K562 (cell line): Measurements from ENCODE around the gene SAMD11. TPM values are rescaled to one million over a fixed set of nuclear protein-coding genes. Genes with fewer than 3 reads are reported as not detected.

ENCODE experiments used
- ATAC-seq: fragments of 200-7000 bp; cut with Tn5 transposase; 3 replicates; pipeline ENCODE4 v1.9.1; 2020; ENCODE audit warnings: moderate library complexity
- BruUV-seq: library from RNA; stranded (reverse); fragments of 400-500 nt; replicated peaks from 2 replicates; lab custom pipeline; 2021; lab: Mats Ljungman, UMichigan
- CTCF ChIA-PET: fragments of 300-600 bp; formaldehyde crosslinking; extraction: SDS; loops from one replicate; lab custom pipeline; 2021; ENCODE audit warnings: low intra/inter-chr PET ratio; lab: Yijun Ruan, JAX
- POLR2A ChIA-PET: fragments of 300-600, 350-650 bp; sonication (Branson Sonifier 250); formaldehyde crosslinking; extraction: SDS; loops from one replicate; lab custom pipeline; 2021; ENCODE audit warnings: antibody characterized with exemption, inconsistent platforms; lab: Yijun Ruan, JAX
- DNase-seq, 4 experiments: peaks; one replicate each; pipeline versions ENCODE4 v3.0.0 to v3.0.0-alpha.2; 2011 to 2018; ENCODE audit warnings: low spot score in 3 of 4, mixed read lengths in 3 of 4; ENCODE audit errors: extremely low read depth in 1 of 4
- FAIRE-seq: peaks from 2 replicates; lab custom pipeline; 2011; peaks lifted over from hg19 to GRCh38; lab: Jason Lieb, UNC
- H2AFZ ChIP-seq: 2 replicates; pipeline ENCODE4 v1.6.0; 2011; ENCODE audit warnings: low read depth, low read length, control low read depth, inconsistent platforms
- H3K27ac ChIP-seq: fragments of 200-600 bp; 3 replicates; pipeline ENCODE4 v1.8.0; 2011; ENCODE audit warnings: low read depth, mild to moderate bottlenecking, control low read depth, inconsistent platforms, low read length, moderate library complexity, mixed read lengths; ENCODE audit errors: extremely low read depth
- H3K27me3 ChIP-seq, 2 experiments: fragments of 300-600 bp in 1 of 2; 2 replicates in 1 of 2; 3 replicates in 1 of 2; pipeline versions ENCODE4 v1.6.0 to v1.8.0; 2011; ENCODE audit warnings: inconsistent platforms in 2 of 2, low read length in 2 of 2, mild to moderate bottlenecking in 1 of 2, mixed read lengths in 1 of 2, moderate library complexity in 1 of 2; ENCODE audit not compliant: control insufficient read depth in 2 of 2, insufficient read depth in 2 of 2
- H3K36me3 ChIP-seq: fragments of 300-600 bp; 3 replicates; pipeline ENCODE4 v1.8.0; 2011; ENCODE audit warnings: mild to moderate bottlenecking, low read length, inconsistent platforms; ENCODE audit not compliant: control insufficient read depth, insufficient read depth
- H3K4me1 ChIP-seq, 2 experiments: fragments of 200-600 bp in 1 of 2; replicated peaks in 1 of 2; 2 replicates in 1 of 2; 3 replicates in 1 of 2; pipeline versions ENCODE4 v1.5.1 to v1.8.0; 2011; ENCODE audit warnings: inconsistent platforms in 2 of 2, low read length in 2 of 2, mild to moderate bottlenecking in 1 of 2, mixed read lengths in 1 of 2, moderate library complexity in 1 of 2; ENCODE audit not compliant: control insufficient read depth in 2 of 2, insufficient read depth in 2 of 2
- H3K4me2 ChIP-seq: 2 replicates; pipeline ENCODE4 v1.6.1; 2011; ENCODE audit warnings: low read length, control low read depth, inconsistent platforms, mixed read lengths; ENCODE audit not compliant: insufficient read depth
- H3K4me3 ChIP-seq: fragments of 200-600 bp; sonication (generic), shearing (Covaris generic); 2 replicates; pipeline ENCODE4 v1.5.1; 2016; ENCODE audit warnings: control low read depth, inconsistent platforms
- H3K79me2 ChIP-seq: fragments of 200-600 bp; 3 replicates; pipeline ENCODE4 v1.8.0; 2011; ENCODE audit warnings: low read length, inconsistent platforms; ENCODE audit not compliant: control insufficient read depth, insufficient read depth
- H3K9ac ChIP-seq, 2 experiments: 2 replicates each; pipeline versions ENCODE4 v1.6.0 to v1.6.1; 2011; ENCODE audit warnings: low read depth in 2 of 2, low read length in 2 of 2, control low read depth in 1 of 2, inconsistent platforms in 1 of 2, mild to moderate bottlenecking in 1 of 2, mixed read lengths in 1 of 2; ENCODE audit not compliant: insufficient read depth in 1 of 2
- H3K9me1 ChIP-seq: one replicate; pipeline ENCODE4 v1.6.0; 2011; ENCODE audit warnings: inconsistent platforms, mild to moderate bottlenecking, low read length, moderate library complexity; ENCODE audit not compliant: control insufficient read depth, insufficient read depth
- H3K9me3 ChIP-seq: replicated peaks from 2 replicates; pipeline ENCODE4 v1.5.1; 2011; ENCODE audit warnings: low read depth, low read length, inconsistent platforms; ENCODE audit not compliant: control insufficient read depth, insufficient read depth
- H4K20me1 ChIP-seq: replicated peaks from 2 replicates; pipeline ENCODE4 v1.6.1; 2011; ENCODE audit warnings: low read length, inconsistent platforms, mixed read lengths; ENCODE audit not compliant: control insufficient read depth, insufficient read depth
- ARNT ChIP-seq, 2 experiments: fragments of 450-650 bp; IDR thresholded peaks; 2 replicates each; pipeline ENCODE4 v1.6.1; 2016; ENCODE audit warnings: mild to moderate bottlenecking in 1 of 2
- BHLHE40 ChIP-seq: IDR thresholded peaks from 2 replicates; pipeline ENCODE4 v1.6.1; 2011; ENCODE audit warnings: low read length, improper control_type of control experiment
- BMI1 ChIP-seq: fragments of 150-350 bp; IDR thresholded peaks from 2 replicates; pipeline ENCODE4 v1.6.1; 2014; ENCODE audit warnings: low read length
- BRCA1 ChIP-seq, 2 experiments: fragments of 450-650 bp in 1 of 2; sonication (generic) in 1 of 2; formaldehyde crosslinking in 1 of 2; IDR thresholded peaks; 2 replicates each; pipeline versions ENCODE4 v1.5.0 to v1.6.1; 2017 to 2020; ENCODE audit warnings: mild to moderate bottlenecking in 1 of 2, missing genetic modification reagents in 1 of 2
- KDM5B ChIP-seq: fragments of 200-600 bp; sonication (generic); IDR thresholded peaks from 2 replicates; pipeline ENCODE4 v1.6.1; 2012; ENCODE audit warnings: low read depth, mild to moderate bottlenecking, moderate library complexity, low read length, control low read depth, inconsistent platforms; ENCODE audit not compliant: insufficient replicate concordance
- MAFK ChIP-seq: IDR thresholded peaks from 2 replicates; pipeline ENCODE4 v1.6.1; 2011; ENCODE audit warnings: low read length, improper control_type of control experiment
- NFATC3 ChIP-seq: fragments of 450-650 bp; IDR thresholded peaks from 2 replicates; pipeline ENCODE4 v1.6.1; 2017; ENCODE audit warnings: mild to moderate bottlenecking
- YY1 ChIP-seq, 3 experiments: IDR thresholded peaks; 2 replicates each; pipeline ENCODE4 v1.6.1; 2011; ENCODE audit warnings: low read length in 2 of 3, mild to moderate bottlenecking in 2 of 3, moderate library complexity in 2 of 3, borderline replicate concordance in 1 of 3, control low read depth in 1 of 3, low read depth in 1 of 3; ENCODE audit not compliant: insufficient read depth in 3 of 3, insufficient replicate concordance in 2 of 3, control insufficient read depth in 1 of 3, insufficient read length in 1 of 3; ENCODE audit errors: extremely low read depth in 1 of 3
- ZC3H4 ChIP-seq: sonication (generic); formaldehyde crosslinking; IDR thresholded peaks from 2 replicates; pipeline ENCODE4 v1.9.0; 2021; ENCODE audit warnings: missing genetic modification reagents, borderline replicate concordance
- ZNF431 ChIP-seq: sonication (generic); formaldehyde crosslinking; IDR thresholded peaks from 2 replicates; pipeline ENCODE4 v1.8.0; 2022; ENCODE audit warnings: mild to moderate bottlenecking, missing genetic modification reagents
- WGBS: fragments of 100-300 bp; shearing (Covaris generic); methylation state at CpG from one replicate; pipeline ENCODE4 v1.1.6; 2016; ENCODE audit warnings: low coverage, mixed read lengths; ENCODE audit not compliant: insufficient coverage; ENCODE audit errors: missing lambda C conversion rate; 5-methylcytosine and 5-hydroxymethylcytosine counted together
- in situ Hi-C: fragments of 300-500 bp; cut with MboI; formaldehyde crosslinking; loops from 4 replicates; pipeline ENCODE4 v1.15.0; 2018; ENCODE audit warnings: inconsistent platforms, mixed read lengths
- intact Hi-C: fragments of 100-400 bp; cut with micrococcal nuclease; formaldehyde crosslinking; loops from 2 replicates; pipeline ENCODE4 v1.14.2; 2022
- polyA plus RNA-seq, 8 experiments: library from polyadenylated mRNA; depleted of rRNA in 4 of 8; stranded (reverse) in 5 of 8; unstranded in 3 of 8; fragments of >200 nt; fragmentation: Nextera tagmentation in 2 of 8; fragmentation: Illumina TruSeq in 1 of 8; extraction: Ambion mirVana in 2 of 8; extraction: Trizol in 1 of 8; gene quantifications; 2 replicates each; pipeline versions ENCODE4 v1.2.1 to v1.2.3, GENCODE V29; 2011 to 2014; ENCODE audit warnings: inconsistent platforms in 1 of 8, missing spikeins in 1 of 8
- total RNA-seq, 7 experiments: library from RNA; depleted of rRNA in 6 of 7; stranded (reverse); fragments of >200 nt in 6 of 7; fragmentation: Illumina TruSeq in 2 of 7; extraction: Trizol in 2 of 7; gene quantifications; 2 replicates each; pipeline versions ENCODE4 v1.2.1 to v1.2.3, GENCODE V29; 2011 to 2021; ENCODE audit warnings: low replicate concordance in 1 of 7
- TF ChIP-seq, protein P1 (sequence below): sonication (generic); formaldehyde crosslinking; IDR thresholded peaks from 2 replicates; pipeline ENCODE4 v1.5.0; 2020; ENCODE audit warnings: missing genetic modification reagents
- TF ChIP-seq, protein P2 (sequence below): fragments of 200-400 bp; formaldehyde crosslinking; IDR thresholded peaks from 2 replicates; pipeline ENCODE4 v1.6.1; 2017; ENCODE audit warnings: mild to moderate bottlenecking, low read depth, low read length, moderate library complexity

SAMD11 gene
- total and polyA plus RNA-seq, 9 of the 15 experiments (the other 6 are each of a cell fraction or from before 2014, with no cell fraction given), result 0.07 to 0.82 (median 0.11) TPM; not detected in 2

DNA sequence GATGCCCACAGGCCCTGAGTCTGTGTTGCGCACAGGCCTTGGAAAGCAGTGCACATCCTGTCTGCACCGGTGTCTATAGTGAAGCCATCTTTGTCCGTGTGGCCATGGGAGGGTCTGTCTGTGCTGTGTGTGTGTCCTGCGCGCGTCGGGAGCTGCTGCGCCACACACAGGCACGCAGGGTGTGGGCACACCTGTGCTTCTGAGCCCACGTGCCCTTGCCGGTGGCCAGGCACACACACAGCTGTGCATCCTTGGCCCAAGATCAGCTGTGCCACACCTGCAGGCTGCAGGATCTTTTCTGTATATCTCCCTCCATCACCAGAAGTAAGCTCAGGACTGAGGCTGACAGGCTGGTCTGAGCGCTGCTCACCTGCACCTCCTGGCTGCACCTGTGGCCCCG lies 3.2 kb upstream of the SAMD11 start:
- TF ChIP-seq BMI1 (no peak), MAFK (no peak), YY1 (IDR thresholded peaks at IDR 0.05; ENCODE audit: borderline replicate concordance in 1 of 3, control insufficient read depth in 1 of 3, extremely low read depth in 1 of 3, insufficient read depth in 3 of 3, insufficient read length in 1 of 3, insufficient replicate concordance in 2 of 3, low read depth in 1 of 3, low read length in 2 of 3) (no peak), ZC3H4 (CRISPR knock-in tag) (0 out of 2 replicates have a peak, but pooled peaks have one; percentile 12), BHLHE40 (no peak), ZNF431 (CRISPR knock-in tag) (peak; percentile 41; the same call in 1 of the 2 replicates), NFATC3 (no peak), KDM5B (peak; percentile 27), BRCA1 (IDR thresholded peaks at IDR 0.05) (no peak), BRCA1 (CRISPR knock-in tag; IDR thresholded peaks at IDR 0.05) (0 out of 2 replicates have a peak, but pooled peaks have one; percentile 25), ARNT (IDR thresholded peaks at IDR 0.05) (no peak)
- TF ChIP-seq, protein P1, sequence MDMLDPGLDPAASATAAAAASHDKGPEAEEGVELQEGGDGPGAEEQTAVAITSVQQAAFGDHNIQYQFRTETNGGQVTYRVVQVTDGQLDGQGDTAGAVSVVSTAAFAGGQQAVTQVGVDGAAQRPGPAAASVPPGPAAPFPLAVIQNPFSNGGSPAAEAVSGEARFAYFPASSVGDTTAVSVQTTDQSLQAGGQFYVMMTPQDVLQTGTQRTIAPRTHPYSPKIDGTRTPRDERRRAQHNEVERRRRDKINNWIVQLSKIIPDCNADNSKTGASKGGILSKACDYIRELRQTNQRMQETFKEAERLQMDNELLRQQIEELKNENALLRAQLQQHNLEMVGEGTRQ (CRISPR knock-in tag), result peak; percentile 24; the same call in 1 of the 2 replicates
- TF ChIP-seq, protein P2, sequence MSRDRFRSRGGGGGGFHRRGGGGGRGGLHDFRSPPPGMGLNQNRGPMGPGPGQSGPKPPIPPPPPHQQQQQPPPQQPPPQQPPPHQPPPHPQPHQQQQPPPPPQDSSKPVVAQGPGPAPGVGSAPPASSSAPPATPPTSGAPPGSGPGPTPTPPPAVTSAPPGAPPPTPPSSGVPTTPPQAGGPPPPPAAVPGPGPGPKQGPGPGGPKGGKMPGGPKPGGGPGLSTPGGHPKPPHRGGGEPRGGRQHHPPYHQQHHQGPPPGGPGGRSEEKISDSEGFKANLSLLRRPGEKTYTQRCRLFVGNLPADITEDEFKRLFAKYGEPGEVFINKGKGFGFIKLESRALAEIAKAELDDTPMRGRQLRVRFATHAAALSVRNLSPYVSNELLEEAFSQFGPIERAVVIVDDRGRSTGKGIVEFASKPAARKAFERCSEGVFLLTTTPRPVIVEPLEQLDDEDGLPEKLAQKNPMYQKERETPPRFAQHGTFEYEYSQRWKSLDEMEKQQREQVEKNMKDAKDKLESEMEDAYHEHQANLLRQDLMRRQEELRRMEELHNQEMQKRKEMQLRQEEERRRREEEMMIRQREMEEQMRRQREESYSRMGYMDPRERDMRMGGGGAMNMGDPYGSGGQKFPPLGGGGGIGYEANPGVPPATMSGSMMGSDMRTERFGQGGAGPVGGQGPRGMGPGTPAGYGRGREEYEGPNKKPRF, result no peak
- H3K9me3 ChIP-seq, result no peaks in the 10 kb centered on the region
- H3K27me3 ChIP-seq, result peaks cover 36 to 77% of the 10 kb centered on the region in 2 experiments
- FAIRE-seq, result no peak
- in situ Hi-C loops (no loop called here), intact Hi-C loops (loop anchor here (5.0 kb wide), 1 partner anchor 142 kb away; no protein-coding TSS in a partner anchor)
- peak overlapping the region in 1 of 2 experiments; percentile 15; a peak in 1 of 4 replicates for H3K9ac ChIP-seq
- peaks cover 49% of the 10 kb centered on the region for H4K20me1 ChIP-seq
- DNase-seq, result no peak
- no peak overlapping the region for H2AFZ ChIP-seq
- ChIA-PET POLR2A (interaction anchor here (0.6 to 2.7 kb wide), 6 partner anchors 9 to 230 kb away, joined by 3 to 11 read pairs (median 5); no protein-coding TSS in a partner anchor), CTCF (interaction anchor here (0.6 kb wide), 1 partner anchor 16 kb away, joined by 6 read pairs; no protein-coding TSS in a partner anchor)
- H3K4me2 ChIP-seq, result no peak overlapping the region
- H3K4me3 ChIP-seq, result no peak overlapping the region
- H3K9me1 ChIP-seq, result no peaks in the 10 kb centered on the region
- no peak for ATAC-seq
- no peak overlapping the region for H3K27ac ChIP-seq
- no peaks in the 10 kb centered on the region for H3K36me3 ChIP-seq
- no peaks in the 10 kb centered on the region for H3K79me2 ChIP-seq
- H3K4me1 ChIP-seq, result peaks cover 21 to 96% of the 10 kb centered on the region in 2 experiments
- no TSS peak for BruUV-seq
- WGBS, result 13% methylated on average over 13 of the region's 13 CpGs
